Panc1 (cell line): Measurements from ENCODE around the gene RFX1.

Experiments
- POLR2AphosphoS5 ChIP-seq: IDR thresholded peaks from 2 replicates; pipeline ENCODE4 v1.6.1; 2012; ENCODE audit warnings: mild to moderate bottlenecking, low read depth, low read length, moderate library complexity
- REST ChIP-seq, 2 experiments: IDR thresholded peaks; 2 replicates each; pipeline ENCODE4 v1.6.1; 2011 to 2012; ENCODE audit warnings: low read depth in 2 of 2, control low read depth in 1 of 2, low read length in 1 of 2, mild to moderate bottlenecking in 1 of 2, moderate library complexity in 1 of 2; ENCODE audit not compliant: insufficient read depth in 1 of 2
- SIN3A ChIP-seq: IDR thresholded peaks from 2 replicates; pipeline ENCODE4 v1.6.1; 2012; ENCODE audit warnings: low read depth, mild to moderate bottlenecking, low read length, moderate library complexity, borderline replicate concordance; ENCODE audit not compliant: insufficient read depth
- TF ChIP-seq, protein P1 (sequence below): fragments of 450-650 bp; IDR thresholded peaks from 2 replicates; pipeline ENCODE4 v1.5.1; 2017; ENCODE audit warnings: mild to moderate bottlenecking

GRCh38 chr19:13938301-13939064, 67.6 kb downstream of the RFX1 start, which contains the start of gene PODNL1:
- TF ChIP-seq, protein P1, sequence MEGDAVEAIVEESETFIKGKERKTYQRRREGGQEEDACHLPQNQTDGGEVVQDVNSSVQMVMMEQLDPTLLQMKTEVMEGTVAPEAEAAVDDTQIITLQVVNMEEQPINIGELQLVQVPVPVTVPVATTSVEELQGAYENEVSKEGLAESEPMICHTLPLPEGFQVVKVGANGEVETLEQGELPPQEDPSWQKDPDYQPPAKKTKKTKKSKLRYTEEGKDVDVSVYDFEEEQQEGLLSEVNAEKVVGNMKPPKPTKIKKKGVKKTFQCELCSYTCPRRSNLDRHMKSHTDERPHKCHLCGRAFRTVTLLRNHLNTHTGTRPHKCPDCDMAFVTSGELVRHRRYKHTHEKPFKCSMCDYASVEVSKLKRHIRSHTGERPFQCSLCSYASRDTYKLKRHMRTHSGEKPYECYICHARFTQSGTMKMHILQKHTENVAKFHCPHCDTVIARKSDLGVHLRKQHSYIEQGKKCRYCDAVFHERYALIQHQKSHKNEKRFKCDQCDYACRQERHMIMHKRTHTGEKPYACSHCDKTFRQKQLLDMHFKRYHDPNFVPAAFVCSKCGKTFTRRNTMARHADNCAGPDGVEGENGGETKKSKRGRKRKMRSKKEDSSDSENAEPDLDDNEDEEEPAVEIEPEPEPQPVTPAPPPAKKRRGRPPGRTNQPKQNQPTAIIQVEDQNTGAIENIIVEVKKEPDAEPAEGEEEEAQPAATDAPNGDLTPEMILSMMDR = no peak
- no peak for TF ChIP-seq REST (IDR thresholded peaks at IDR 0.05; ENCODE audit: insufficient read depth in 1 of 2, low read depth in 2 of 2, low read length in 1 of 2)
- TF ChIP-seq POLR2AphosphoS5 = no peak
- TF ChIP-seq SIN3A = no peak
